ENCODE results near the gene SLC38A8. TPM values are rescaled to one million over a fixed set of nuclear protein-coding genes. Genes with fewer than 3 reads are reported as not detected.

SLC38A8 gene
- total RNA-seq, 1 donor from 2014 or later = 3.1 TPM

DNA sequence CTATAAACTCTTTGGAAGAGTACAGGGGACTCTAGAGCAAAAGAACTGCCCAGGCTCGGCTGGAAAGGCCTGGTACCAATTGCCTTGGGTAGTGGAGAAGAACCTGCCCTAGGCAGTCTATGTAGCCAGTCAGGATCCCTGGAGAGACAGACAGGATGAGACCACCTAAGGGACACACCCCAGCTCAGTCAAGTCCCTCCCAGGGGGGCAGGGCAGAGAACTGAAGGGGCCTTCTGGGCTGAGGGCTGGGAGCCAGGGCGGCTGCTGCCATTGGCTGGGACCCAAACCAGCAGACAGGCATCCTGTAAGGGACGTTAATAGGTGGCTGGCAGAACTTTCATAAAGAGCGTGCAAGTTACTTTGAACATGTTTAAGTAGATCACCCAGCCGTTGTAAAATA, 12.8 kb upstream of the SLC38A8 start:
- no peak for DNase-seq (ENCODE audit: missing footprints)
- intact Hi-C loops (cut with DNase I) = loop anchor here (5.0 kb wide), 1 partner anchor 153 kb away; no protein-coding TSS in a partner anchor

GRCh38 chr16:84054916-84055315, 12.3 kb upstream of the SLC38A8 start:
- DNase-seq (ENCODE audit: missing footprints) (no peak), ATAC-seq (no peak)
- intact Hi-C loops (cut with DNase I) = loop anchor here (5.0 kb wide), 1 partner anchor 153 kb away; no protein-coding TSS in a partner anchor

More for the DNA sequence above, 12.8 kb upstream of the SLC38A8 start:
- ATAC-seq = peak; percentile 69

DNA sequence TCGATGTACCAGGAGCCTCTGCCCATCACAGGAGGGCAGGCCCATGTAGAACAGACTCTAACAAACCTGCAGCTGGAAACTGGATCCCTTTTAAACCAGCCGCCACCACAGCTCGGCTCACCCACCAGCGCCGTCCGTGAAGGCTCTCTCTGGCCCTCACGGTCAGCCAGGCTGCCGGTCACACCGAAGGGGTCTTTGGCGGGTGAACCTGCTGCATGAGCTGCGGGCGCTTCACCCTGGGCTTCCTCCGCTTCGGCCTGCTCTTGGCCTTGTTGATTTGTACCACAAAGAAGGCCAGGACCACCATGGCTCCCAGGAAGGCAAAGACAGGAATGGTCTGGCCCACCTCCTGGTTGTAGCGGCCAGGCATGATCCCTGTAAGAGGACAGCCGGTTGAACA, 11.7 kb upstream of the SLC38A8 start:
- intact Hi-C loops (cut with DNase I) = no loop called here
- ATAC-seq = no peak
- DNase-seq (ENCODE audit: missing footprints) = no peak

GRCh38 chr16:84053237-84053636, 10.6 kb upstream of the SLC38A8 start:
- DNase-seq (ENCODE audit: missing footprints) (no peak), ATAC-seq (no peak)
- intact Hi-C loops (cut with DNase I) = no loop called here

- ATAC-seq (peak; percentile 30), DNase-seq (ENCODE audit: missing footprints) (no peak)
- intact Hi-C loops (cut with DNase I) = no loop called here
These were observed 9.6 kb upstream of the SLC38A8 start for GRCh38 chr16:84052071-84052622.

DNA sequence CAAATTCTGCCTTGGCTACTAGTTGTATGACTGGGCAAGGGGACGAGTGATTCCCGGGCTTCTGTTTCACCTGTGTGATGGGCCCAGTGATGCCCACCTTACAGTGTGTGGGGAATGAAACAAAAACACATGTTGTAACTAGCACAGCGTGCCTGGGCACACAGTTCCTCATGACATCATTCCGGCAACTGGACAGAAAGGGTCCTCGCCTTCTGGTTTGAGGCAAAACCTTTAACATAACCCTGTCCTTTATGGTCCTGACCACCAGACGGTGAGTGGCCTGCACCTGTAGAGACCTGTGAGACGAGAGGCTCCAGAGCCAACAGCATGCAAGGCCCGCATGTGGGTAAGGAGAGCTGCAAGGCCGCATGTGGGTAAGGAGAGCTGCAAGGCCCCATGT, 7.7 kb upstream of the SLC38A8 start:
- intact Hi-C loops (cut with DNase I) = no loop called here
- DNase-seq (ENCODE audit: missing footprints) (no peak), ATAC-seq (no peak)

GRCh38 chr16:84049403-84050060, 6.9 kb upstream of the SLC38A8 start:
- ATAC-seq (no peak), DNase-seq (ENCODE audit: missing footprints) (no peak)
- intact Hi-C loops (cut with DNase I) = no loop called here

DNA sequence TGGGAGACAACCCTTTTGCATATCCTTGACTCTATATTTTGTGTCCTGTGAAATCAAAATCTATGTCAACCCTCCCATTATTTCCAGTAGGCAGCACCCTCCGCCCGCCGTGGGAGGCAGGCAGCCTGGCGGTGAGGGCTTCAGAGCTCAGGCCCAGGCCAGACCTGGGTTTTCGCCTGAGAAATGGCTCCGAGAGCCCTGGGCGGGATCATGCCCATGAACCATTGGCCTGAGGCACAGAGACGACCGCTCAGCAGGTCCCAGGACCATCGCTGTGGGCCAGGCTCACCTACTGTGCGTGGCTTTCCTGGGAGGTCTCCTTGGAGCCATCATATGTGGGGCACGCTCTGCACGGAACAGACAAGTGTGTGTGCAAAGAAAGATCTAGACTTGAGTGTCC, 6.3 kb upstream of the SLC38A8 start:
- intact Hi-C loops (cut with DNase I) = no loop called here
- ATAC-seq (no peak), DNase-seq (ENCODE audit: missing footprints) (peak; percentile 45)

- intact Hi-C loops (cut with DNase I) = no loop called here
- DNase-seq (ENCODE audit: missing footprints) (peak; percentile 34), ATAC-seq (no peak)
These were observed 5.7 kb upstream of the SLC38A8 start for GRCh38 chr16:84048270-84048669.

GRCh38 chr16:84047626-84048025, 5.0 kb upstream of the SLC38A8 start:
- ATAC-seq (no peak), DNase-seq (ENCODE audit: missing footprints) (peak; percentile 58)
- intact Hi-C loops (cut with DNase I) = no loop called here

DNA sequence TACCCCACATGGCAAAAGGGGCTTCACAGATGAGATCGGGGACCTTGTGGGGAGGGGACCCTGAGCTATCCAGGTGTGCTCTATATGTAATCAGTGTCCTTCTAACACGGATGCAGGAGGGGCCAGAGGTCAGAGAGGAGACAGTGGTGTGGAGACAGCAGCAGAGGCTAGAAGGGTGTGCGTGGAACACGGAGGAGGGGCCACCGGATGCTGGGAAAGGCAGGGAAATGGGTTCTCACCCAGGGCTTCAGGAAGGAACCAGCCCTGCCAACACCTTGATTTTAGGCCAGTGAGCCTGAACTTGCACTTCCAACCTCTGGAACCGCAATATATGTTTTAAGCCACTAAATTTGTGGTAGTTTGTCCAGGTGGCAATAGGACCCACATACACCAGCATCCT, 4.6 kb upstream of the SLC38A8 start:
- DNase-seq (ENCODE audit: missing footprints) = no peak
- no peak for ATAC-seq
- intact Hi-C loops (cut with DNase I) = no loop called here

GRCh38 chr16:84045818-84046470, 3.3 kb upstream of the SLC38A8 start:
- ATAC-seq (no peak), DNase-seq (ENCODE audit: missing footprints) (no peak)
- intact Hi-C loops (cut with DNase I) = no loop called here

DNA sequence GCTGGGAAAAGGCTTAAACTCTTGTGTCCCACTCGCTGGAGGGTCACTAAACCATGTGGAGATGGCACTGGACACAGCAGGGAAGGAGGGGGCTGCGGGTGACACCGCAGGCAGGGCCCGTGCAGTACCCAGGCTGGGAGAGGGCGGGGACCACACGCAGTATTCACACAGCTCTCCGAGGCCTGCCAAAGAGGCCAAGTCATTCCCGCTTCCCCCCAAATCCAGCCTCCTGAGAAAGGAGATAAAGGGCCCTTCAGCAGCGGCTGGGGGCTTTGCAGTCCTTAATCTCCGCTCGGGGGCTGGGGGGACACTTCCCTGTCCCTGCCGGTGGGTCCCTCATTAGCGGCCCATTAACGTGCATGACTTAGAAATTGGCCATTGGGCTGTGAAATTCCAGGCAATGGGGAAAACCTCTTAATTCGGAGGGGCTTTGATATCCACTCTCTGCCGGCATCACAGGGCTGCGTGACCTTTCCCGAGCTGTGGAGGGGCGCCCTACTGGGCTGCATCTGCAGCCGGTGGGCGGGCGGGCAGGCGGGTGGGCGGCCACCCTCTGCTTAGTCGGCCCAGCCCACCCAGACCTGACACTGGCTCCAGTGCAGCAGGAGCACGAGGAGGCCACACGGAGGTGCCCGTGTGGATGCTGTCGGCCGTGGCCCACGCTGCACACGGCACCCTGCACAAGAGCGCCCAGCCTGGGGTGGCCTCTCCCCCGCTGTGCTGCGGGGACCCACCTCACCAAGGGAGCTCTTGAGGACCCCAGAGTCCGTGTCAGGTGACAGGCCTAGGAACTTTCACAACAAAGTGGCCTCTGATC, 2.6 kb upstream of the SLC38A8 start:
- intact Hi-C loops (cut with DNase I) = no loop called here
- ATAC-seq = no peak
- DNase-seq (ENCODE audit: missing footprints) = peak; percentile 31

- DNase-seq (ENCODE audit: missing footprints) = peak; percentile 39
These were observed 1.5 kb upstream of the SLC38A8 start for GRCh38 chr16:84044118-84044488.

GRCh38 chr16:84043486-84044117, 1.0 kb upstream of the SLC38A8 start:
- no peak for ATAC-seq

More at GRCh38 chr16:84044118-84044488, 1.5 kb upstream of the SLC38A8 start:
- intact Hi-C loops (cut with DNase I) = no loop called here
- no peak for ATAC-seq

GRCh38 chr16:84042879-84043485, 387 bp upstream of the SLC38A8 start:
- intact Hi-C loops (cut with DNase I) = no loop called here
- DNase-seq (ENCODE audit: missing footprints) (peak; percentile 41), ATAC-seq (no peak)

More at GRCh38 chr16:84043486-84044117, 1.0 kb upstream of the SLC38A8 start:
- DNase-seq (ENCODE audit: missing footprints) = peak; percentile 40
- intact Hi-C loops (cut with DNase I) = no loop called here

- intact Hi-C loops (cut with DNase I) = no loop called here
- peak; percentile 45 for DNase-seq (ENCODE audit: missing footprints)
- ATAC-seq = no peak
These were observed 714 bp downstream of the SLC38A8 start for GRCh38 chr16:84041881-84042280.

All from Right ventricle myocardium inferior (tissue), 1 donor.